K562 (cell line): ENCODE data around the gene RETNLB.

Experiments
- ARHGAP35 ChIP-seq: fragments of 450-650 bp; IDR thresholded peaks from 2 replicates; pipeline ENCODE4 v1.6.1; 2018; ENCODE audit not compliant: partially characterized antibody
- CBFB ChIP-seq: sonication (generic); formaldehyde crosslinking; IDR thresholded peaks from 2 replicates; pipeline ENCODE4 v1.4.0; 2020; ENCODE audit warnings: mild to moderate bottlenecking, missing genetic modification reagents
- EP300 ChIP-seq: IDR thresholded peaks from 2 replicates; pipeline ENCODE4 v1.6.1; 2012; ENCODE audit warnings: low read length, improper control_type of control experiment
- ESRRA ChIP-seq: fragments of 450-650 bp; IDR thresholded peaks from 2 replicates; pipeline ENCODE4 v1.6.1; 2014; ENCODE audit warnings: low read depth, mild to moderate bottlenecking, moderate library complexity, borderline replicate concordance
- GABPA ChIP-seq: fragments of 200-800 bp; sonication (Bioruptor generic); conservative IDR thresholded peaks from 2 replicates; pipeline ENCODE4 v1.6.1; 2016; ENCODE audit warnings: low read depth, missing genetic modification characterization, missing compliant biosample characterization
- MAZ ChIP-seq, 2 experiments: fragments of 450-650 bp in 1 of 2; sonication (generic) in 1 of 2; formaldehyde crosslinking; IDR thresholded peaks in 1 of 2; conservative IDR thresholded peaks in 1 of 2; 2 replicates each; pipeline versions ENCODE4 v1.4.0 to v1.5.0; 2020; ENCODE audit warnings: mild to moderate bottlenecking in 1 of 2, missing genetic modification reagents in 1 of 2

DNA sequence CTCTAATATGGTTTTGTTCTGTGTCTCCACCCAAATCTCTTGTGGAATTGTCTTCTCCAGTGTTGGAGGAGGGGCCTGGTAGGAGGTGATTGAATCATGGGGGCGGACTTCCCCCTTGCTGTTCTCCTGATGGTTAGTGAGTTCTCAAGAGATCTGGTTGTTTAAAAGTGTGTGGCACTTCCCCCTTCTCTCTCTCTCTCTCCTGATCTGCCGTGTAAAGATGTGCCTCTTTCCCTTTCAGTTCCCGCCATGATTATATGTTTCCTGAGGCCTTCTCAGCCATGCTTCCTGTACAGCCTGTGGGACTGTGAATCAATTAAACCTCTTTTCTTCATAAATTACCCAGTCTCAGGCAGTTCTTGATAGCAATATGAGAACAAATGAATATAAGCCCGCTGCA, 33.1 kb downstream of the RETNLB start:
- TF ChIP-seq EP300 (no peak), ESRRA (no peak), CBFB (CRISPR knock-in tag) (no peak), GABPA (tag) (no peak), MAZ (CRISPR knock-in tag; conservative IDR thresholded peaks at IDR 0.05 in 1 of 2, IDR thresholded peaks at IDR 0.05 in 1 of 2) (no peak), ARHGAP35 (no peak)
